HEK293 (cell line): Measurements from ENCODE around the gene SPC24.
A peak's percentile ranks its signal among the peaks of the same experiment; 100 is the strongest.

Source experiments
- CTCF ChIA-PET: fragments of 350-600 bp; formaldehyde crosslinking; extraction: SDS; loops from one replicate; lab custom pipeline; 2021; ENCODE audit warnings: antibody characterized with exemption; lab: Yijun Ruan, JAX
- POLR2A ChIA-PET: fragments of 300-600 bp; formaldehyde crosslinking; extraction: SDS; loops from one replicate; lab custom pipeline; 2020; ENCODE audit warnings: antibody characterized with exemption, inconsistent platforms; lab: Yijun Ruan, JAX
- H3K27ac ChIP-seq: fragments of 200-500 bp; sonication (Bioruptor generic); 2 replicates; pipeline ENCODE4 v1.5.1; 2014; ENCODE audit warnings: low read depth, low read length, control low read depth, inconsistent platforms; ENCODE audit errors: extremely low read depth
- H3K36me3 ChIP-seq, 2 experiments: fragments of 200-500 bp in 1 of 2; sonication (Bioruptor generic) in 1 of 2; 1 replicate in 1 of 2; 2 replicates in 1 of 2; pipeline ENCODE4 v1.5.1; 2014 to 2017; ENCODE audit warnings: inconsistent platforms in 2 of 2, low read length in 2 of 2; ENCODE audit not compliant: control insufficient read depth in 2 of 2, insufficient read depth in 1 of 2
- H3K4me1 ChIP-seq: fragments of 200-500 bp; sonication (Bioruptor generic); 2 replicates; pipeline ENCODE4 v1.5.1; 2014; ENCODE audit warnings: mild to moderate bottlenecking, low read length, inconsistent platforms; ENCODE audit not compliant: control insufficient read depth, insufficient read depth
- H3K4me3 ChIP-seq: 2 replicates; pipeline ENCODE4 v1.5.1; 2011; ENCODE audit warnings: low read depth, mild to moderate bottlenecking, control low read depth, low read length, moderate library complexity
- H3K9me3 ChIP-seq: fragments of 200-500 bp; sonication (Bioruptor generic); 2 replicates; pipeline ENCODE4 v1.5.1; 2014; ENCODE audit warnings: low read depth, low read length, inconsistent platforms; ENCODE audit not compliant: control insufficient read depth, insufficient read depth
- IKZF3 ChIP-seq: fragments of 450-650 bp; IDR thresholded peaks from 2 replicates; pipeline ENCODE4 v1.5.0; 2018; ENCODE audit warnings: missing biosample characterization, mild to moderate bottlenecking, missing genetic modification characterization, moderate library complexity
- KLF7 ChIP-seq: fragments of 450-650 bp; formaldehyde crosslinking; IDR thresholded peaks from 2 replicates; pipeline ENCODE4 v1.5.1; 2016; ENCODE audit warnings: missing biosample characterization, missing genetic modification characterization, borderline replicate concordance
- MYNN ChIP-seq: fragments of 450-650 bp; formaldehyde crosslinking; IDR thresholded peaks from 2 replicates; pipeline ENCODE4 v1.5.1; 2016; ENCODE audit warnings: missing biosample characterization, missing genetic modification characterization, borderline replicate concordance
- SP7 ChIP-seq: fragments of 450-650 bp; formaldehyde crosslinking; IDR thresholded peaks from 2 replicates; pipeline ENCODE4 v1.5.1; 2016; ENCODE audit warnings: missing biosample characterization, missing genetic modification characterization
- TCF7L2 ChIP-seq: IDR thresholded peaks from 2 replicates; pipeline ENCODE4 v1.6.1; 2011; ENCODE audit warnings: low read depth, mild to moderate bottlenecking, inconsistent platforms, low read length, moderate library complexity, borderline replicate concordance
- ZBTB20 ChIP-seq: fragments of 450-650 bp; formaldehyde crosslinking; IDR thresholded peaks from 2 replicates; pipeline ENCODE4 v1.5.1; 2016; ENCODE audit warnings: missing biosample characterization, missing genetic modification characterization
- ZBTB7A ChIP-seq: fragments of 450-650 bp; formaldehyde crosslinking; IDR thresholded peaks from 2 replicates; pipeline ENCODE4 v1.5.1; 2016; ENCODE audit warnings: low read depth, missing biosample characterization, missing genetic modification characterization
- ZNF133 ChIP-seq: fragments of 450-650 bp; formaldehyde crosslinking; IDR thresholded peaks from 2 replicates; pipeline ENCODE4 v1.5.1; 2016; ENCODE audit warnings: missing biosample characterization, missing genetic modification characterization
- ZNF138 ChIP-seq: fragments of 450-650 bp; formaldehyde crosslinking; IDR thresholded peaks from 2 replicates; pipeline ENCODE4 v1.5.1; 2016; ENCODE audit warnings: missing biosample characterization, missing genetic modification characterization, borderline replicate concordance
- ZNF311 ChIP-seq: fragments of 450-650 bp; formaldehyde crosslinking; IDR thresholded peaks from 2 replicates; pipeline ENCODE4 v1.5.1; 2017; ENCODE audit warnings: missing biosample characterization, missing genetic modification characterization, borderline replicate concordance
- ZNF391 ChIP-seq: fragments of 450-650 bp; formaldehyde crosslinking; IDR thresholded peaks from 2 replicates; pipeline ENCODE4 v1.5.1; 2016; ENCODE audit warnings: low read depth, missing biosample characterization, missing genetic modification characterization, borderline replicate concordance
- ZNF529 ChIP-seq: fragments of 450-650 bp; formaldehyde crosslinking; IDR thresholded peaks from 2 replicates; pipeline ENCODE4 v1.5.1; 2017; ENCODE audit warnings: missing genetic modification characterization, missing biosample characterization; ENCODE audit not compliant: insufficient replicate concordance
- ZNF571 ChIP-seq: fragments of 450-650 bp; formaldehyde crosslinking; IDR thresholded peaks from 2 replicates; pipeline ENCODE4 v1.5.0; 2017; ENCODE audit warnings: missing biosample characterization, missing genetic modification characterization
- ZNF610 ChIP-seq: fragments of 450-650 bp; formaldehyde crosslinking; IDR thresholded peaks from 2 replicates; pipeline ENCODE4 v1.5.1; 2016; ENCODE audit warnings: missing biosample characterization, missing genetic modification characterization, borderline replicate concordance
- ZNF629 ChIP-seq: fragments of 450-650 bp; formaldehyde crosslinking; IDR thresholded peaks from 2 replicates; pipeline ENCODE4 v1.5.1; 2017; ENCODE audit warnings: missing biosample characterization, missing genetic modification characterization
- ZNF654 ChIP-seq: fragments of 450-650 bp; formaldehyde crosslinking; IDR thresholded peaks from 2 replicates; pipeline ENCODE4 v1.5.1; 2016; ENCODE audit warnings: low read depth, missing biosample characterization, missing genetic modification characterization
- ZNF747 ChIP-seq: fragments of 450-650 bp; formaldehyde crosslinking; IDR thresholded peaks from 2 replicates; pipeline ENCODE4 v1.5.1; 2016; ENCODE audit warnings: missing biosample characterization, missing genetic modification characterization
- ZNF768 ChIP-seq: fragments of 450-650 bp; formaldehyde crosslinking; IDR thresholded peaks from 2 replicates; pipeline ENCODE4 v1.5.1; 2018; ENCODE audit warnings: missing biosample characterization, mild to moderate bottlenecking, missing genetic modification characterization
- ZNF777 ChIP-seq: fragments of 450-650 bp; formaldehyde crosslinking; IDR thresholded peaks from 2 replicates; pipeline ENCODE4 v1.5.1; 2017; ENCODE audit warnings: missing biosample characterization, missing genetic modification characterization, borderline replicate concordance
- ZNF837 ChIP-seq: fragments of 450-650 bp; formaldehyde crosslinking; IDR thresholded peaks from 2 replicates; pipeline ENCODE4 v1.5.1; 2016; ENCODE audit warnings: missing biosample characterization, missing genetic modification characterization
- ZNF843 ChIP-seq: fragments of 450-650 bp; formaldehyde crosslinking; IDR thresholded peaks from 2 replicates; pipeline ENCODE4 v1.5.1; 2016; ENCODE audit warnings: missing biosample characterization, missing genetic modification characterization
- TF ChIP-seq, protein P1 (sequence below): fragments of 450-650 bp; formaldehyde crosslinking; IDR thresholded peaks from 2 replicates; pipeline ENCODE4 v1.5.1; 2017; ENCODE audit warnings: missing biosample characterization, missing genetic modification characterization
- TF ChIP-seq, protein P2 (sequence below): fragments of 450-650 bp; formaldehyde crosslinking; IDR thresholded peaks from 2 replicates; pipeline ENCODE4 v1.5.1; 2016; ENCODE audit warnings: missing biosample characterization, missing genetic modification characterization, borderline replicate concordance
- TF ChIP-seq, protein P3 (sequence below): fragments of 450-650 bp; formaldehyde crosslinking; IDR thresholded peaks from 2 replicates; pipeline ENCODE4 v1.5.1; 2016; ENCODE audit warnings: missing biosample characterization, missing genetic modification characterization
- TF ChIP-seq, protein P4 (sequence below): fragments of 450-650 bp; formaldehyde crosslinking; IDR thresholded peaks from 2 replicates; pipeline ENCODE4 v1.5.0; 2017; ENCODE audit warnings: missing biosample characterization, missing genetic modification characterization, borderline replicate concordance

SPC24 gene

DNA sequence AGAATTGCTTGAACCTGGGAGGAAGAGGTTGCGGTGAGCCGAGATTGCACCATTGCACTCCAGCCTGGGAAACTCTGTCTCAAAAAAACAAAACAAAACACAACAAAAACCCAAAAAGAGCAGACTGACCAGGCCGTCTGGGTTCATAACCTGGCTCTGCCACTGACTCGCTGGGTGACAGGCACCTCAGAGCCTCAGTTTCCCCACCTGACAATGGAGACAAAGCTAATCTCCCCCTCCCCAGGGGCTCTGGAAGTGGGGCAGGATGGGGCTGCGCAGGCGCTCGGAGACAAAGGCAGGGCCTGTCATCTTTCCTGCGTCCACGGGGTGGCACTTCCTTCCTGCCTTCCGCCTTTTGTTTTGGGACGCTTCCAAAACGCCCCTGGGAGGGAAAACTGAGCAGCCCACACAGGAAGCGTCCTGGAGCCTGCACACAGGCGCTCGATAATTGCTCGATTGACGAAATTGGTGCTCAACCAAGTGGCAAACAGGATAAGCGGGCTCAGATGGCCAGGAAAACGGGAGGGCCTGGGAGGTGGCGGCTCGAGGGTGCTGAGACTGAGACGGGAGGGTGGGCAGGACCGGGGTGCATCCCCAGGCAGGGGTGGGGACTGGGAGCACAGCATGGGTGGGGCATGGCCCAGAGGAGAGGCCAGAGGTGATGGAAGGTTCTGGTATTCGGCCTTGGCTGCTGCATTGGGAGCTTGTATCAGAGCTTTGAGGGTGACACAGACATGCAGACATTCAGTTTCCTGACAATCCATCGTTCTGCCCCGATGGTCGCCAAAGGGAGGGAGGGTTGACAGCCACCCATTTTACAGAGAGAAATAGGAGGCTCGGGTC, 17.8 kb downstream of the SPC24 start:
- Histone ChIP-seq H3K9me3 (no peaks in the 10 kb centered on the region), H3K4me3 (peak overlapping the region; percentile 8), H3K36me3 (peaks cover 0 to 4% of the 10 kb centered on the region in 2 experiments; a peak in 1 of 3 replicates), H3K4me1 (peaks cover 19% of the 10 kb centered on the region), H3K27ac (no peak overlapping the region; the same call in 1 of the 2 replicates)
- CTCF ChIA-PET, result interaction anchor here (0.5 to 4.3 kb wide), 20 partner anchors 9 to 629 kb away, joined by 3 to 44 read pairs (median 3); partner anchors contain the start of gene ZNF441
- POLR2A ChIA-PET, result interaction anchor here (1.1 to 2.3 kb wide), 4 partner anchors 17 to 201 kb away, joined by 3 to 20 read pairs (median 8); partner anchors contain the start of genes KANK2 and SPC24
- TF ChIP-seq ZNF843, result peak; percentile 48; the same call in 1 of the 2 replicates
- TF ChIP-seq, protein P1, sequence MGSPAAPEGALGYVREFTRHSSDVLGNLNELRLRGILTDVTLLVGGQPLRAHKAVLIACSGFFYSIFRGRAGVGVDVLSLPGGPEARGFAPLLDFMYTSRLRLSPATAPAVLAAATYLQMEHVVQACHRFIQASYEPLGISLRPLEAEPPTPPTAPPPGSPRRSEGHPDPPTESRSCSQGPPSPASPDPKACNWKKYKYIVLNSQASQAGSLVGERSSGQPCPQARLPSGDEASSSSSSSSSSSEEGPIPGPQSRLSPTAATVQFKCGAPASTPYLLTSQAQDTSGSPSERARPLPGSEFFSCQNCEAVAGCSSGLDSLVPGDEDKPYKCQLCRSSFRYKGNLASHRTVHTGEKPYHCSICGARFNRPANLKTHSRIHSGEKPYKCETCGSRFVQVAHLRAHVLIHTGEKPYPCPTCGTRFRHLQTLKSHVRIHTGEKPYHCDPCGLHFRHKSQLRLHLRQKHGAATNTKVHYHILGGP (tag by site-specific recombination), result no peak
- peak; percentile 0; the same call in 1 of the 2 replicates for TF ChIP-seq ZBTB7A (tag by site-specific recombination)
- peak; percentile 88 for TF ChIP-seq ZNF629 (tag by site-specific recombination)
- TF ChIP-seq TCF7L2, result no peak
- TF ChIP-seq, protein P2, sequence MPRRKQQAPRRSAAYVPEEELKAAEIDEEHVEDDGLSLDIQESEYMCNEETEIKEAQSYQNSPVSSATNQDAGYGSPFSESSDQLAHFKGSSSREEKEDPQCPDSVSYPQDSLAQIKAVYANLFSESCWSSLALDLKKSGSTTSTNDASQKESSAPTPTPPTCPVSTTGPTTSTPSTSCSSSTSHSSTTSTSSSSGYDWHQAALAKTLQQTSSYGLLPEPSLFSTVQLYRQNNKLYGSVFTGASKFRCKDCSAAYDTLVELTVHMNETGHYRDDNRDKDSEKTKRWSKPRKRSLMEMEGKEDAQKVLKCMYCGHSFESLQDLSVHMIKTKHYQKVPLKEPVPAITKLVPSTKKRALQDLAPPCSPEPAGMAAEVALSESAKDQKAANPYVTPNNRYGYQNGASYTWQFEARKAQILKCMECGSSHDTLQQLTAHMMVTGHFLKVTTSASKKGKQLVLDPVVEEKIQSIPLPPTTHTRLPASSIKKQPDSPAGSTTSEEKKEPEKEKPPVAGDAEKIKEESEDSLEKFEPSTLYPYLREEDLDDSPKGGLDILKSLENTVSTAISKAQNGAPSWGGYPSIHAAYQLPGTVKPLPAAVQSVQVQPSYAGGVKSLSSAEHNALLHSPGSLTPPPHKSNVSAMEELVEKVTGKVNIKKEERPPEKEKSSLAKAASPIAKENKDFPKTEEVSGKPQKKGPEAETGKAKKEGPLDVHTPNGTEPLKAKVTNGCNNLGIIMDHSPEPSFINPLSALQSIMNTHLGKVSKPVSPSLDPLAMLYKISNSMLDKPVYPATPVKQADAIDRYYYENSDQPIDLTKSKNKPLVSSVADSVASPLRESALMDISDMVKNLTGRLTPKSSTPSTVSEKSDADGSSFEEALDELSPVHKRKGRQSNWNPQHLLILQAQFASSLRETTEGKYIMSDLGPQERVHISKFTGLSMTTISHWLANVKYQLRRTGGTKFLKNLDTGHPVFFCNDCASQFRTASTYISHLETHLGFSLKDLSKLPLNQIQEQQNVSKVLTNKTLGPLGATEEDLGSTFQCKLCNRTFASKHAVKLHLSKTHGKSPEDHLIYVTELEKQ (tag by site-specific recombination), result no peak
- no peak for TF ChIP-seq KLF7 (tag by site-specific recombination)
- no peak for TF ChIP-seq ZNF747 (tag by site-specific recombination)
- TF ChIP-seq ZNF777, result no peak
- TF ChIP-seq, protein P3, sequence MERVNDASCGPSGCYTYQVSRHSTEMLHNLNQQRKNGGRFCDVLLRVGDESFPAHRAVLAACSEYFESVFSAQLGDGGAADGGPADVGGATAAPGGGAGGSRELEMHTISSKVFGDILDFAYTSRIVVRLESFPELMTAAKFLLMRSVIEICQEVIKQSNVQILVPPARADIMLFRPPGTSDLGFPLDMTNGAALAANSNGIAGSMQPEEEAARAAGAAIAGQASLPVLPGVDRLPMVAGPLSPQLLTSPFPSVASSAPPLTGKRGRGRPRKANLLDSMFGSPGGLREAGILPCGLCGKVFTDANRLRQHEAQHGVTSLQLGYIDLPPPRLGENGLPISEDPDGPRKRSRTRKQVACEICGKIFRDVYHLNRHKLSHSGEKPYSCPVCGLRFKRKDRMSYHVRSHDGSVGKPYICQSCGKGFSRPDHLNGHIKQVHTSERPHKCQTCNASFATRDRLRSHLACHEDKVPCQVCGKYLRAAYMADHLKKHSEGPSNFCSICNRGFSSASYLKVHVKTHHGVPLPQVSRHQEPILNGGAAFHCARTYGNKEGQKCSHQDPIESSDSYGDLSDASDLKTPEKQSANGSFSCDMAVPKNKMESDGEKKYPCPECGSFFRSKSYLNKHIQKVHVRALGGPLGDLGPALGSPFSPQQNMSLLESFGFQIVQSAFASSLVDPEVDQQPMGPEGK (tag by site-specific recombination), result peak; percentile 93
- TF ChIP-seq IKZF3 (tag by site-specific recombination), result peak; percentile 98
- no peak for TF ChIP-seq ZNF391 (tag by site-specific recombination)
- TF ChIP-seq ZNF768, result no peak; the same call in 1 of the 2 replicates
- TF ChIP-seq ZNF610, result no peak
- TF ChIP-seq ZNF138 (tag by site-specific recombination), result no peak
- TF ChIP-seq, protein P4, sequence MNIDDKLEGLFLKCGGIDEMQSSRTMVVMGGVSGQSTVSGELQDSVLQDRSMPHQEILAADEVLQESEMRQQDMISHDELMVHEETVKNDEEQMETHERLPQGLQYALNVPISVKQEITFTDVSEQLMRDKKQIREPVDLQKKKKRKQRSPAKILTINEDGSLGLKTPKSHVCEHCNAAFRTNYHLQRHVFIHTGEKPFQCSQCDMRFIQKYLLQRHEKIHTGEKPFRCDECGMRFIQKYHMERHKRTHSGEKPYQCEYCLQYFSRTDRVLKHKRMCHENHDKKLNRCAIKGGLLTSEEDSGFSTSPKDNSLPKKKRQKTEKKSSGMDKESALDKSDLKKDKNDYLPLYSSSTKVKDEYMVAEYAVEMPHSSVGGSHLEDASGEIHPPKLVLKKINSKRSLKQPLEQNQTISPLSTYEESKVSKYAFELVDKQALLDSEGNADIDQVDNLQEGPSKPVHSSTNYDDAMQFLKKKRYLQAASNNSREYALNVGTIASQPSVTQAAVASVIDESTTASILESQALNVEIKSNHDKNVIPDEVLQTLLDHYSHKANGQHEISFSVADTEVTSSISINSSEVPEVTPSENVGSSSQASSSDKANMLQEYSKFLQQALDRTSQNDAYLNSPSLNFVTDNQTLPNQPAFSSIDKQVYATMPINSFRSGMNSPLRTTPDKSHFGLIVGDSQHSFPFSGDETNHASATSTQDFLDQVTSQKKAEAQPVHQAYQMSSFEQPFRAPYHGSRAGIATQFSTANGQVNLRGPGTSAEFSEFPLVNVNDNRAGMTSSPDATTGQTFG (tag by site-specific recombination), result no peak
- no peak; the same call in 1 of the 2 replicates for TF ChIP-seq ZBTB20
- TF ChIP-seq ZNF654 (tag by site-specific recombination), result peak; percentile 86
- TF ChIP-seq ZNF529 (tag by site-specific recombination), result no peak
- TF ChIP-seq MYNN (tag by site-specific recombination), result no peak
- TF ChIP-seq ZNF133 (tag by site-specific recombination), result no peak
- no peak for TF ChIP-seq ZNF311 (tag by site-specific recombination)
- TF ChIP-seq ZNF571, result no peak
- peak; percentile 74 for TF ChIP-seq SP7 (tag by site-specific recombination)
- no peak for TF ChIP-seq ZNF837 (tag by site-specific recombination)
